Measurements from ENCODE around the gene CNPY4.

The CNPY4 gene

GRCh38 chr7:100152937-100153666, 33.7 kb downstream of the CNPY4 start:
- DNase-seq = no peak

GRCh38 chr7:100153708-100154535, 34.5 kb downstream of the CNPY4 start:
- no peak for DNase-seq

- DNase-seq = no peak
Observed at GRCh38 chr7:100154651-100155491, 35.4 kb downstream of the CNPY4 start.

DNA sequence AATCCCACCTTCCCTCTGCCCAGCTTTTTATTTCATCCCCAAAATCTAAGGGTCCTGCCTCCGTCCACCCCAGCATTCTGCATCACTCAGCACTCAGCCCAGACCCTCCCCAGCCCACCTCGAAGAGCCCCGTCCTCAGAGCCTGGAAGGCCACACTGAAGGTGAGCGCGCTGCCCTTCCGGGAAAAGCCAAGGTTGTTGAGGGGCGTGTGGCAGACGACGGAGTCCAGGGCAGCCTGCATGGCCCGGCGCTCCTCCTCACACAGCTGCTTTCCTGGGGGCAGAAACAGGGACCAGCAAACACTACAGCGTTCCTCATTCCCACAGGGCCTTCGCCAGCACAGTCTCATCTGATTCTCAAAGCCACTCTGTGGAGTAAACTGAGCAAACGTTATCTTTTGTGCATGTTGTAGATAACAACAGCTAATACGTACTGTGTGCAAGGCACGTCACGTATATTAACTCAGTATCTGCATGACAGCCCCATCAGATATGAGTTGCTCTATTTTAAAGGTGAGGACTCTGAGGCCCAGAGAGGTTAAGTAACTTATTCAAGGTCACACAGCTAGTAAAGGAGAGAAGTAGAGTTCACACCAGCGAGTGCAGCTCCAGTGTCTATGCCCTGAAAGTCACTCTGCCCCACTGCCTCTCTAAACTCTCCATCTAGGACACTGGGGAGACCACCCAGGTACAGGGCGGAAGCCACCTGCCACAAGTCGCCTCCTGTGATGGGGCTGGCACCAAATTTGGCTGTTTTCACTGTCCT, 36.3 kb downstream of the CNPY4 start:
- DNase-seq = no peak

DNA sequence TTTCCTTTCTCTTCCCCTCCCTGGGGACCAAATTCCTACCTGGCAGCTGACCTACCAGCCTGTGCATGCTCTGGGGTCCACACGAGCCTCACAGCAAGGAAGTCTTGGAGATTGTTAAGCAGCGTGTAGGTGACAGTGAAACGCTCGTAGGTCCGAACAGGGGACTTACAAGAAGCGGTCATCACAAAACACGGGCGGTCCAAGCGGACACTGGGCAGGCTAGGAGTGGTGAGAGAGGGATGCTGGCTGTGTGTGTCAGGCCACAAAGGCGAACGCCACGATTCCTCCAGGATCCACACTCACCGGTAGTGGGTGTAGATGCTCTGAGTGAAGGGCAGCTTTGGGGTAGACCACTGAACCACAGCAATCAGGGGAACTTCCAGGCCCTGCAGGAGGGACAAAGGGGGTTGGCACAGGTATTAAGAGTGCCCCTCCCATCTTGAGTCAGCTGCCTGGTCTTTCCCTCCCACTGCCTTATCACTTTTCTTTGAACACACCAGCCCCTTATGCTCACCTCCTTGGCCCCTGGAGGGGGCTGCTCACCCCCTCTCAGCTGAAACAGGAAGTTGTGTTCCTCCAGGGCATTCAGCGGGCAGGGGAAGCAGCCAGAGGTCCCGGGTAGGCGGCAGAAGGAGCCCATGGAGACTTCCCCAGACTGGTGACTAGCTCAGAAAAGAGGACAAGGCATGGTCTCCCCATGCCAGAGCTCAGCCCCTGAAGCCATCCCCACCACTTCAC, 37.1 kb downstream of the CNPY4 start:
- DNase-seq = no peak

GRCh38 chr7:100157069-100157333, 37.6 kb downstream of the CNPY4 start:
- DNase-seq = no peak

DNA sequence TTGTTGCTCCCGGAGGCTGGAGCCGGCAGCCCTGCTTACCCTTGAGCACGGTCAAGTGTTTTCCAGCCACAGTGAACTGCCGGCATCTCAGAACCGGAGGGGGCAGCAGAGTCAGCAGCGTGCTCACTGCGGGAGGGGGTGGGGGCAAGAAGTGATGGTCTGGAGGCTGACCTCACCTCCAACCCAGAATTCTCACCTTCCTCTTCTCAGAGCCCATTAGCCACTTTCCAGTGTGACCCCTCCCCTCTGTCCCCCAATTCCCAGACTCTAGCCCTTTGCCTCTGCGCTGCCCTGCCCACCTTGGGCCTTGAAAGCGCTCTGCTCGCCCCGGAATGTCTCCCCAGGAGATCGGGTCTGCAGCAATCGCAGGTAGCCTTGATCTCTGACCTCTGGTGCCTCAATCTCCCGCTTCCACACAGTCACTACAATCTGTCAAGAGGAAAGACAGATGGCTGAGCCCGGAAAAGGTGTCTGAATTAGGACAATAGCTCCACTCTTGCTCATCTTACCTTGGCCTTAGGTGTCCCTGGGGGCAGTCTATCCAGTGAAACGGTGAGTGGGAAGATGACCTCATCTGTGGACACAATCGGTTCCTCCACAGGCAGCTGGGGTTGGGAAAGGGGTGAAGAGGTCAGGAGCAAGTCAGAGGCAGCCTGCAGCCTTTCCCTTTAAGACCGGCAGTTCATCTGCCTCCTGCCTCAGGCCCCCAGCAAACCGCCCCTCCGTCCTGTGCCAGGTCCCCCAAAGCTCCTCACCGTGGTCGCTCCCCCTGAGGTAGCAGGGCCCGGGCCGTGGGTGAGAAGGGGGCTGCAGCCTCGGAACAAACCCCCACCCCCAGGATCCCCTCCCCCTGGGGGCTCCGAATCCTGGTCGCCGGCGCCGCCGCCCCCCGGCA, 38.1 kb downstream of the CNPY4 start:
- no peak for DNase-seq

DNA sequence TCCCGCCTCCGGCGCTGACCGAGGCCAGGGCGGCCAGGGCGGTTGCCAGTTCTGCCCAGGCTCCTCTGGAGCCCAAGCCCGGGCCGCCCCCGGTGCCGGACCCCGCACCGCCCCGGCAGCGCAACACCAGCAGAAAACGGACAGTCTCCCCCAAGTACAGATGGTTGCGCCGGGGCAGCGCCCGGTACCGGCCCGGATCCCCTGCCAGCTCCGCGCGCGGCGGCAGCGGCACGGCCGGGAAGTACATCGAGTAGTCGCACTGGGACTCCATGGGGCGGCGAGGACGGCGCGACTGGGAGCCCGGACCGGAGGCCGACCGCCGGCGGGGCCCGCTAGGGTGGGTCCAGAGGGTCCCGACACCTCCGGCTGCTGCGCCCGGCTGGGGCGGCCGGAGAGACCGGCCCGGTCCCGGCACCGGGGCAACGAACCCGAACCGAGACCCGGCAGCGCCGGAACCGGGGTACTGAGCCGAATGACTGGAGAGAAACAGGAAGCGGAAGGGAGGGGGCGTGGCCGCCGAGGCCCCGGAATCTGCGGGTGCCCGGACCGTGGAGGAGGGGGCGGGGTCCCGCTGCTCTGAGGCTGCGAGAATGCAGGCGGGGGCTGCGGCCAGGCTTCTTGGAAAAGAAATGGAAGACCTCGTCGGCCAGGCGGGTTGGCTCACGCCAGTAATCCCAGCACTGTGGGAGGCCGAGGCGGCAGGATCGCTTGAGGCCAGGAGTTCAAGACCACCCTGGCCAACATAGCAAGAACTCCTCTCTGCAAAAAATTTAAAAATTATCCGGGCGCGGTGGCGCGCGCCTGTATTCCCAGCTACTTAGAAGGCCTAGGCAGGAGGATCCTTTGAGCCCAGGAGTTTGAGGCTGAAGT, 39.0 kb downstream of the CNPY4 start, which contains the start of gene TRAPPC14:
TSS of gene TRAPPC14 (minus strand) at position 495 of the 870 bp plus-strand sequence. CDS start at position 271, 224 bp downstream.
- DNase-seq = peak; percentile 23

GRCh38 chr7:100159099-100159623, 39.7 kb downstream of the CNPY4 start:
- no peak for DNase-seq

GRCh38 chr7:100160067-100160466, 40.6 kb downstream of the CNPY4 start:
- no peak for DNase-seq

- DNase-seq = no peak
Observed at GRCh38 chr7:100163006-100163531, 43.6 kb downstream of the CNPY4 start.

- no peak for DNase-seq
Observed at GRCh38 chr7:100163871-100164270, 44.4 kb downstream of the CNPY4 start.

- DNase-seq = no peak
Observed at GRCh38 chr7:100166317-100166940, 47.0 kb downstream of the CNPY4 start.

- DNase-seq = no peak
Observed at GRCh38 chr7:100166970-100167911, 47.8 kb downstream of the CNPY4 start.

DNA sequence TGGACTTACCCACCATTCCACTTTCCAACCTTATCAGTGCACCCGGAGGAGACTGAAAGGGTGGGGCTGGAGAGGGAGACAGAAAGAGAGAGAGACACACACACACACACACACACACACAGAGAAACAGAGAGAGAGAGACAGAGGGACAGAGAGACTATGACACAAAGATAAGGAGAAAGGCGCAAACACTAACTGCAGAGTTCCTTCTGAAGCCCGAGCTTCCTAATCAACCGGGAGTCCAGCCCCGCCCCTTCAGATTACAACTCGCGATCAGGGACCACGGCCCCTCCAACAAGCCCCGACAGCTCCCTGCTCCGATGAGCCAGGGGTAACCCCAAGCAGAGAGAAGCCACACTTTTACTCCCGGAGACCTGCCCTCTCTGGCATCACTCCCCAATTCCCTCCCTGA, 48.5 kb downstream of the CNPY4 start:
- no peak for DNase-seq

- DNase-seq = no peak
Observed at GRCh38 chr7:100169147-100169850, 49.9 kb downstream of the CNPY4 start.

Measured in NCI-H1436 treated with DMSO at 0.1 percent for 48 hours (cell line).